CD4-positive, alpha-beta T cell treated with Interleukin-6 at 100 ng/mL for 8 hours (primary cell): ENCODE results near the gene ABCG2.

Experiments
- DNase-seq: peaks from one replicate; pipeline ENCODE4 v3.0.0-alpha.2; 2020; ENCODE audit warnings: mixed read lengths, low spot score

The ABCG2 gene

DNA sequence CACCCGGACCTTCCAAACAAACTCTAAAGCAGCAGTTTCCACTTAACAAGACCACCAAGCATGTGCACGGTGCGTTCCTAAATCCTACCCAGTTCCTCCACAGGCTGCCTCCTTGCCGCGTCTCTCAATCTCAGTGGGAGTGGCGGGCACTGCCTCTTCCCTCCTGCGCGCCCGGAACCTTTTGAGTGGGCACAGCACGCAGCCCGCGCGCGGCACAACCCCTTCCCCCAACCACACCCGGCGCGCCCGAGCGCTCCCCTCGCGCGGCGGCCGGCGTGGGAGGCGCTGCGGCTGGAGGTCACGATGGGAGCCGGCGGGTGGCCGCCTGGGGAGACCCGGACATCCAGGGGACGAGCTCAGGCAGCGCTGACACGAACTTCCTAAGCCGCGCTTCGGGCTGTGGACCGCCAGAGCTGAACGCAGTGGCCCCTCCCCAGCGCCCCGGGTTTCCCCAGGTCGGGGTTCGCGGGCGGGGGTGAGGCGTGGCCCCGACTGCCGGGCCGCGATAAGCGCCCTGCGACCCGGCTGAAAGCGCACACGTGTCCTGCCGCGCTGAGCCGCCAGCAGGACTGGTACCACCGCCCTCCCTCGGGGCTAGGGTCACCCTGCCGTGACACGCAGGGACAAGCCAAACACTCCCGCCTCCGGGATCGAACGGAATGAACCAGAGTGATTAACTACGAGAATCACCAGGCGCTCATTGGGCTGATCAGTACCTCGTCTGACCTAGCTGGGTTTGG is at the start of gene ABCG2:
TSS of gene ABCG2 (minus strand) at position 151 of the 740 bp plus-strand sequence. CDS start 18,644 bp downstream, outside the sequence.
- peak; percentile 13 for DNase-seq

DNA sequence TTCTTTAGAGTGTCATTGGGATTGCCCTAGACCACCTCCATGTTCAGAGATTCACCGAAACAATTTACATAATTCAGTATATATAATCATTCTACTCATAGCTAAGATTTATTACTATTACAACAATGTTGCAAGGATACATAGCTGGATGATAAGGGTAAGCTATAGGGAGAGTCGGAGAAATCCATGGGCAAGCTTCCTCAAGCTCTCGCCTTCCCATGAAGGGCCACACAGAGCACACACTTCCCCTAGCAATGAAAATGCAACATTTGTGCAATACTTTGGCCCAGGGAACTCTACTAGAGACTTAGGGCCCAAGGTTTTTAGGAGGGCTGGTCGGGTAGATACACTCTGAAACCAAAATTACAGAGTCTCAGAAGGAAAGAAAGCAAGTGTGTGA is 49.7 kb upstream of the ABCG2 start:
- DNase-seq = no peak

DNA sequence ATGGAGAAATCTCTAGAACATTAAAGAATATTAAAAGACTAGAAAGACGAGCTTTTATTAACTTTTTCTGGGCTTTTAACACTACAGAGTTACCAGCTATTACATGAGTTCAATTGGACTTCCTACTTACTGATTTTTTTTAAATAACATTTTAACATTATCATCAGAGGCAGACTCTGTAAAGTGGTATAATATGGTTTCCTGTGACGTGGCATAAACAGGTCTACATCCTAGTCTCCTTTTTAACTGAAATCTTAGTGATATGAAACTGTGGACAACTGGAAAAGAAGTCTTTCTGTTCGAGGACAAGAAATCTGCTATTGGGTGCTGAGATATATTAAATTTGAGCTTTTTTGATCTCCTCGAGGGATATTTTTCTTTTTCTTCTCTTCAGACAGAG is 48.7 kb upstream of the ABCG2 start:
- DNase-seq = no peak

GRCh38 chr4:88204882-88205281 is 46.4 kb upstream of the ABCG2 start:
- no peak for DNase-seq

DNA sequence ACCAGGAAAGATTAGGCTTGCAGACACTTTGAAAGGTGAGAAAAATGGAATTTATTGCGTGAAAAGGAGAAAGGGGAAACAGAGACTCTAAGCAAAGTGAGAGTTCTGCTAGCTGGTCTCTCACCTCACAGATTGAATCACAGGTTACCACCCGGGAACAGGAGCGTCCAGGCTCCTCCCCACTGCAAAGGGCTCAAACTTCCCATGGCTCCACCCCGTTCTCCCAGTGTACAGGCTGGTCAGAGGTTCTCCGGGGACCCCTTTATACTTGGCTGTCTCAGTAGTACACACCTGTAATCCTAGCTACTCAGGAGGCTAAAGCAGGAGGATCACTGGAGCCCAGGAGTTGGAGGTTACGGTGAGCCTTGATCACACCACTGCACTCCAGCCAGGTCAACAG is 44.0 kb upstream of the ABCG2 start:
- no peak for DNase-seq

DNA sequence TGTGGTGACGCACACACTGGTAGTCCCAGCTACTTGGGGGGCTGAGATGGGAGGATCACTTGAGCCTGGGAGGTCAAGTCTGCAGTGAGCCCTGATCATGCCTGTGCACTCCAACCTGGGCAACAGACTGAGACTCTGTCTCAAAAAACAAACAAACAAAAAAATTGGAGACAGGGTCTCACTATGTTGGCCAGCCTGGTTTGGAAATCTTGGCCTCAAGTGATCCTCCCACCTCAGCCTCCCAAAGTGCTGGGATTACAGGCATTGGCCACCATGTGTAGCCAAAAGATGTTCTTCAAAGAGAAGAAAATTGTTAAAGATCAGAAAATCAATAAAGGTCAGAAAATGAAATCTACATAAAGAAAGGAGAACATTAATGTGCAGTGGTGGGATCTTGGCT is 41.7 kb upstream of the ABCG2 start:
- DNase-seq = no peak

GRCh38 chr4:88196523-88197185 is 38.2 kb upstream of the ABCG2 start:
- no peak for DNase-seq

GRCh38 chr4:88196013-88196365 is 37.5 kb upstream of the ABCG2 start:
- DNase-seq = no peak

- no peak for DNase-seq
Measured at GRCh38 chr4:88195328-88196012, 37.0 kb upstream of the ABCG2 start.

DNA sequence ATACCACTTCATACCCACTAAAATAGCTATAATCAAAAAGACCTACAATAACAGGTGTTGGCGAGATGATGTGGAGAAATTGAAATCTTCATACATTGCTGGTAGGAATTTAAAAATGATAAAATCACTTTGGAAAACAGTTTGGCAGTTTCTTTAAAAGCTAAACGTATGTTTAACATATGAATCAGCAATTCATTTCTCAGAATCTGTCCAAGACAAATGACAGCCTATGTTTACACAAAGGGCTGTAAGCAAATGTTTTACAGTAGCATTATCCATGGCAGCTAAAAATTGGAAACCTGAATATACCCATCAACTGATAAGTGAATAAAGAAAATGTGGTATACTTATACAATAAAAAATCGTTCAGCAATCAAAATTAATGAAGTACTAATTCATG is 33.0 kb upstream of the ABCG2 start:
- DNase-seq = no peak

- DNase-seq = no peak
Measured at GRCh38 chr4:88189881-88190585, 31.6 kb upstream of the ABCG2 start.

GRCh38 chr4:88189418-88189738 is 30.9 kb upstream of the ABCG2 start:
- DNase-seq = no peak

GRCh38 chr4:88188738-88189417 is 30.4 kb upstream of the ABCG2 start:
- no peak for DNase-seq

GRCh38 chr4:88187766-88188165 is 29.3 kb upstream of the ABCG2 start:
- DNase-seq = no peak

DNA sequence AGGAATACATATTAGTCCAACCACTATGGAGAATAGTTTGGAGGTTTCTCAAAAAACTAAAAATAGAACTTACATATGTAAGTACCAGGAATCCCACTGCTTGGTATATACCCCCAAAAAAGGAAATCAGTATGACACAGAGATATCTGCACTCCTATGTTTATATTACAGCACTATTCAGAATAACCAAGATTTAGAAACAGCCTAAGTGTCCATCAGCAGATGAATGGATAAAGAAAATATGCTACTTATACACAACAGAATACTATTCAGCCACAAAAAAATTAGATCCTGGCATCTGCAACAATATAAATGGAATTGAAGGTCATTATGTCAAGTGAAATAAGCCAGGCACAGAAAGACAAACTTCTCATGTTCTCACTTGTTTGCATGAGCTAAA is 27.5 kb upstream of the ABCG2 start:
- DNase-seq = no peak

DNA sequence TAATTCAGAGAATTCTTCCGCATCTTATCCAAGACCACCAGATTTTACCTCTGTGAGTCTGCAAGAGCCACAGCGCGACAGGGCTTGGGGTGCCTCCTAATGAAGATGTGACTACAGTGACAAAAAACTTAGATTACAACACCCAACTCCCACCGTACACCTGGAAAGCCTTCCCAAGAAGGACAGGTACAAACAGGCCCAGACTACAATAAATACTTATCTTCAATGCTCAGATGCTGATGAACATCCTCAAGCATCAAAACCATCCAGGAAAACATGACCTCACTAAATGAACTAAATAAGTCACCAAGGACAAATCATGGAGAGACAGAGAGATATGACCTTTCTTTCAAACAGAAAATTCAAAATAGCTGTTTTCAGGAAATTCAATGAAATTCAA is 20.8 kb upstream of the ABCG2 start:
- no peak for DNase-seq

GRCh38 chr4:88178626-88179231 is 20.3 kb upstream of the ABCG2 start:
- no peak for DNase-seq

GRCh38 chr4:88177983-88178625 is 19.7 kb upstream of the ABCG2 start:
- DNase-seq = no peak

DNA sequence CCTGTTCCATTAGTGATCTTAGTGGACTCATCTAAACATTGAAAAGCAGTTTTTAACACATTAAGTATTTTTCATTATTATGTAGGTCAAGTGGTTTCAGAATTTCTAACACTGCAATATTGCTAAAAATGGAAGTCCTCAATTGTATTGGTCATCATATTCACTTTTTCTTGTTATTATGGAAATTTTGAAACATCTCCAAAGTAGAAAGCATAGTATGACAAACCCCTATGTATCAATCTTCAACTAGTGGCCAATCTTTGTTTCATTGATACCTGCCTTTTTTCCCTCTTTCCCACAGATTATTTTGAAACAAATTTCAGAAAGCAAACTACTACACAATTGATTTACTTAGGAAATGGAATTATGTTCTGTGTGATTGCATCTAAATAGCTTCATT is 14.5 kb upstream of the ABCG2 start:
- no peak for DNase-seq

- DNase-seq = no peak
Measured at GRCh38 chr4:88171206-88171605, 12.8 kb upstream of the ABCG2 start.

DNA sequence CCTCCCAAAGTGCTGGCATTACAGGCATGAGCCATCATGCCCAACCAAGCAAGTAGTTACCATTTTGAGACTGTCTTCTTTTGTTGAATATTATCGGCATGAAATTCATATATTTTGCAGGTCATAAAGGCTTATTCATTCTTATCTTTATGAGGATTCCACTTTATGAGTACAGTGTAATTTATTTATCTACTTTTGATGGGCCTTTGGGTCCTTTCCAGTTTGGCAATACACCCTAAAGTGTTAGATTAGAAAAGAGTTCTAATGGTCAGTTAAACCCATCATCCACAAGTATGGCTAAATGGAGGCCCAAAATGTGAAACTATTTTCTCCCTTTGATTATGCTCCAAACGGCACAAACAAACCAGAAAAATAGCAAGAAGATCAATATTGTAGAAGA is 10.9 kb upstream of the ABCG2 start:
- DNase-seq = no peak
